DMS 273 (cell line): ENCODE measurements around the gene SELENOW.
"Not testable (repeated sequence)": the region's sequence is repeated elsewhere in the genome, so short reads cannot be mapped to it uniquely, and the experiment has no call there.

ENCODE experiments used
- DNase-seq: peaks from one replicate; lab custom pipeline; 2025; ENCODE audit not compliant: unreplicated experiment; lab: John Stamatoyannopoulos, UW

The SELENOW gene

DNA sequence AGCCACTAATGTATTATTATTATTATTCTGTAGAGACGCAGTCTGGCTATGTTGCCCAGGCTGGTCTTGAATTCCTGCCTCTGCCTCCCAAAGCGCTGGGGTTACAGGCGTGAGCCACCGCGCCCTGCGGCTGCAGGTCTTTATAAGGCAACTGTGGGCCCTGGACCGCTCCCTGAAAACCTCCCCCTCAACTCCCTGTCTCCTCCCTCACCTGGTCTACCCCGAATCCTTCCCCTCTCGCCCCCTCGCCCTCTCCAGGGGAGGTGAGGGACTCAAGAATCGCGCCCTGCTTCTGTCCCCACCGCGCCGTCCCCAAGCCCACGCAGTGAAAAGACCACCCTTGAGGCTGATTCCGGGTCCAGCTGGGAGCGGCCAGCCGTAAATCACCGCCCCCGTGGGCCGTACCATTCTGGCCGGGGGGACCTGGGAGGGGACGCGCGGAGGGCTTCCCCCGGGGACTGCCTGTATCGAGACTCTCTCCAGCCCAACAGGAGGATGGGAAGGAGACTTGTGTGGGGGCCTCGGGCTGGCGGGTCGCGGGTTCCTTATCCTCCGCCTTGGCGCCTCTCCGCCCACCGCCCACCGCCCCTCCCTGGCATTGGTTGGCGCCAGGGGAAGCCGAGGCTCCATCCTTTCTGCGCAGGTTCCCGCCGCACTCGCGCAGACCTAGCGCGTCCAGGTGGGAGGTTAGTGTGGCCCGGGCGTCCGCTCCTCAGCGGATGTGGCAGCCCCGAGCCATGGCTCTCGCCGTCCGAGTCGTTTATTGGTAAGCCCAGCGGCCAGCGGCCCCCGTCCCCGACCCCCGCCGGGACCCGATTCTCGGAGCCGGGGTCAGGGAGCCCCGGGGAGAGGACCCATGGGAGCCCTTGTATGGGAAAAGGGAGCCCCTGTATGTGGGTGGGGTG, at the start of gene SELENOW:
Gene SELENOW, plus strand, starts transcription at position 655 of the 905 bp plus-strand sequence. Its CDS starts 83 bp downstream, at position 738.
- DNase-seq = peak; percentile 89

DNA sequence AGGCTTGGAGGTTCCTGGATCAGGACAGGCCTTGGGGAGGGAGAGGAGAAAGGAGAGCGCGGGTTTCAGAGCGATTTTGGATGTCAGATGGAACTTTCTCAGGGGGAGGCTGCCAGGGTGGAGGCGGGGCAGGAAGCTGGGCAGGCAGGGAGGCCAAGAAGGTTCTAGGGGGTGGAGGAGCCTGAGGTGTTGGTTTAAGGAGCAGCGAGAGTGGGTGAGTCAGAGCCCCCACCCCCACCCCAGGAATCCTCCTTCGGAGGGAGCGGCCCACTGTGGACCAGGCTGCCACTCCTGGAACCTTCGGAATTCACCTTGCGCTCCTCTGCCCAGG, 49.1 kb upstream of the SELENOW start:
- no peak for DNase-seq

GRCh38 chr19:47729799-47730520, 48.5 kb upstream of the SELENOW start:
- DNase-seq = no peak

- DNase-seq = no peak
Measured at GRCh38 chr19:47730521-47730889, 48.0 kb upstream of the SELENOW start.

DNA sequence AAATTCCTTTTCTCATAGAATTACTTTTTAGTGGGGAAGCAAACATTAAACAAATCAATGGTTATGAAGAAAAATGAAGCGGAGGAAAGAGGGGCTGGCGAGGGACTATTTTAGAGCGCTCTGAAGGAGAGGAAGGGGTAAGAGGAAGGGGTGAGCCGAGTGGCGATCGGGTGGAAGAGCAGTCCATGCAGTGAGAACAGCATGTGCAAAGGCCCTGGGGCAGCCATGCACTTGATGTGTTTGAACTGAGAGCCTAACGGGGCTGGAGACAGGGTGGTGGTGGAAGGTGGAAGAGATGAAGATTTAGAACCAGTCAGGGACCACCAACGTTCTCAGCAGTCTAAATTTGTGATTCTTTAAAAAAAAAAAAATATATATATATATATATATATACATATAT, 47.6 kb upstream of the SELENOW start:
- DNase-seq = no peak

GRCh38 chr19:47735131-47735530, 43.4 kb upstream of the SELENOW start:
- no peak for DNase-seq

- DNase-seq = no peak
Measured at GRCh38 chr19:47740866-47741519, 37.5 kb upstream of the SELENOW start.

GRCh38 chr19:47741544-47742140, 36.9 kb upstream of the SELENOW start:
- DNase-seq = no peak

- DNase-seq = no peak
Measured at GRCh38 chr19:47742634-47743033, 35.9 kb upstream of the SELENOW start.

DNA sequence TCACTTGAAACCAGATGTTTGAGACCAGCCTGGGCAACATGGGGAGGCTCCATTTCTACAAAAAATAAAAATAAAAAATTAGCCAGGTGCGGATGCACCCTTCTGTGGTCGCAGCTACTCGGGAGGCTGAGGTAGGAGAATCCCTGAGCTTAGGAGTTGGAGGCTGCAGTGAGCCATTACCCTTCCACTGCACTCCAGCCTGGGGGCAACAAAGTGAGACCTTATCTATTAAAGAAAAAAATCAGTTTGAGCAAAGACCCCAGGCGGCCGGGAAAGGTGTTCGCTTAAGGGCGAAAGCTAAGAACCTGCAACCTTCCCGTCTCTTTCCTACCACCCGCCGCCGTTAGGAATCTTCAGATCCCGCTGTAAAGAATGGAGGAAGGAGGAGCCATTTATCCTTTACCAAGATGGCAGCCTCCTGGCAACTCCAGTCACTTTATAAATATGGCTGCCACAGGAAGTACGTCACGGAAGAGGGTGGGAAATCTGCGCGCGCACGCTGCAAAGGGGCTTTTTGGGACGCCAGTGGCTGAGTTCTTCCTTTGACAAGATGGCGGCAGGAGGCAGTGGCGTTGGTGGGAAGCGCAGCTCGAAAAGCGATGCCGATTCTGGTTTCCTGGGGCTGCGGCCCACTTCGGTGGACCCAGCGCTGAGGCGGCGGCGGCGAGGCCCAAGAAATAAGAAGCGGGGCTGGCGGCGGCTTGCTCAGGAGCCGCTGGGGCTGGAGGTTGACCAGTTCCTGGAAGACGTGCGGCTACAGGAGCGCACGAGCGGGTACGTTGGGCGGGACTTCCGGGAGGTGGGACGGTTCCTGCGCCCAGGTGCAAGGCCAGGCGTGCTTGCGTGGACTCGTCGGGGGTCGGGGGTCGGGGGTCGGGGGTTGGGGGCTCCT, 33.2 kb upstream of the SELENOW start, which contains the start of gene NOP53:
Gene NOP53, plus strand, starts transcription at position 537 of the 892 bp plus-strand sequence. Its CDS starts 14 bp downstream, at position 551.
- peak; percentile 98 for DNase-seq

DNA sequence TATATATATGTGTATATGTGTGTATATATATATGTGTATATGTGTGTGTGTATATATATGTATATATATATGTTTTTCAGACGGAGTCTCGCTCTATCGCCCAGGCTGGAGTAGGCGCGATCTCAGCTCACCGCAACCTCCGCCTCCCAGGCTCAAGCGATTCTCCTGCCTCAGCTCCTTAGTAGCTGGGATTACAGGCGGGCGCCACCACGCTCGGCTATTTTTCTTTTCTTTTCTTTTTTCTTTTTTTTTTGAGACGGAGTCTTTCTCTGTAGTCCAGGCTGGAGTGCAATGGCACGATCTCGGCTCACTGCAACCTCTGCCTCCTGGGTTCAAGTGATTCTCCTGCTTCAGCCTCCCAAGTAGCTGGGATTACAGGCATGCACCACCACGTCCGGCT, 32.4 kb upstream of the SELENOW start:
- not testable (repeated sequence) for DNase-seq

DNA sequence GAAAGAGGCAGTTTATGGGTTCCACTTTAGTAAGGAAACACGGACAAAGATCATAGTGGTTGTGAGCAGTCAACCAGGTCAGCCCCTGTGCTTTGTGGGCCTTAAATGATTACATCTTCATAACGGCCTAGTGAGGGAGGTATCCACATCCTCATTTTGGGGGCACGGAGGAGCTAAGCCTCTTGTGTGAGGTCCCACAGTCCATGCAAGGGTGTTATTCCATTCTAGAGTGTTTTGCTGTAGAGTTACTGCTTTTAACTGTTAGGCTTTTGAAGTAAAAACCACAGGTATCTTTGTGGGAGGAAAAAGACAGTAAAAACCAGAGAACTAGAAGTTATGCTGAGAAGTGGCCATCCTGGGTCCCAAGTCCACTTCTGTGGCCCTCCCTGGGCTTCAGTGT, 29.2 kb upstream of the SELENOW start:
- DNase-seq = no peak

- DNase-seq = no peak
Measured at GRCh38 chr19:47750752-47751151, 27.8 kb upstream of the SELENOW start.

DNA sequence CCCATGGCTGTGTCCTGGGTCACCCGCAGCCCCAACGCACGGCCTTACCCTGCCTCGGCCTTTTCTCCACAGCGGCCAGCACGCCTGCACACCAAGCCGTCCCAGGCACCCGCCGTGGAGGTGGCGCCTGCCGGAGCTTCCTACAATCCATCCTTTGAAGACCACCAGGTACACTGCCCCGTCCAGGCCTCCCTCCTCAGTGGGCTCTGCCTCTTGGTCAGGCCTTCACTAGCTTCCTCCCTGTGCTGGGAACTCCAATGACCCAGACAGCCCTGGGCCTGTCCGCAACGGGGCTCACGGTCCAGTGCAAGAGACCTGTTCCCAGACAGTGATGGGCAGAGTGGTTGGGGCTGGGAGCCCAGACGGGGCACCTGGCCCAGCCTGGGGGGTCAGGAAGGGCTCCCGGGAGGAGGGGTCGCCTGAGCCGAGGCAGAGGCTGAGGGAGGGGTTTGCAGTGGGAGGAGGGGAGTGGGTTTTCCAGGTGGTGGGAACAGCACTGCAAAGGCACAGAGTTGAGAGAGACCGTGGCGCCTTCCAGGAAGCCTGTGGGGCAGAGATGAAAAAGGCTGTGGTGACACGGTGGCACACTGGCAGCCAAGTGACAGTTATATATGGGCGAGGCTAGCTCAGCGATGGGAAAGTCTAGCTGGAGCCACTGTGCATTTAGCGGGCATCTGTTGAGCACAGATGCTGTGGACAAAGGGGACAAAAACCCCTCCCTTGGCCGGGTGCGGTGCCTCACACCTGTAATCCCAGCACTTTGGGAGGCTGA, 25.9 kb upstream of the SELENOW start:
- DNase-seq = no peak

GRCh38 chr19:47754206-47755064, 24.1 kb upstream of the SELENOW start:
- DNase-seq = no peak

DNA sequence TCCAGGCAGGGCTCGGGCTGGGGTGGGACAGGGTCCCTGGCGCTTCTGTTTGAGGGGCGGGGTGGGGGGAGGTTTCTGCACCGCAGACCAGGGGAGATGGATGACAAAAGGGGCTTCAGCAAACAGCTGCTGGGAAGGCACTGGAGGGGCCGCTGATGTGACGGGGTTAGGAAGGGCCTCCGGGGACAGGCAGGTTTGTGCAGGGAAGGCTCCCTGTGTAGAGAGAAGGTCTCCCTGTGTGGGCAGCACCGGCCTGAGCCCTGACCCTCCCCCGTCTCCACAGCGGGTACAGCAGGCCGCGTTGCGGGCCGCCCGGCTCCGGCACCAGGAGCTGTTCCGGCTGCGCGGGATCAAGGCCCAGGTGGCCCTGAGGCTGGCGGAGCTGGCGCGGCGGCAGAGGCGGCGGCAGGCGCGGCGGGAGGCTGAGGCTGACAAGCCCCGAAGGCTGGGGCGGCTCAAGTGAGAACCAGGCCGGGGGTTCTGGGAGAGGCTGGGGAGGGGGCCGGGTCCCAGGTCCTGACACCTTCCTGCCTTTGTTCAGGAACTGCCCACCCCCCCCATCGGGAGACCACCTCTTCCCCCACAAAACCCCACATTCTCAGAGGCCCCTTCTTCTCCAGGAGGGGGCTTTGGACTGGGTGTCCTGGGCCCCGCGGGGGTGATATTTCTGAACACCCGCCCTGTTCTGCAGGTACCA, 23.3 kb upstream of the SELENOW start:
- DNase-seq = no peak

- no peak for DNase-seq
Measured at GRCh38 chr19:47755762-47756626, 22.5 kb upstream of the SELENOW start.
